Large intestine (tissue), 3 donors: ENCODE data around the gene OR52E2. TPM values are rescaled to one million over a fixed set of nuclear protein-coding genes. Genes with fewer than 3 reads are reported as not detected.

Source experiments
- DNase-seq, 2 donors: peaks; one replicate each; pipeline versions ENCODE4 v3.0.0 to v3.0.0-alpha.2; 2013
- H3K27ac ChIP-seq: one replicate; pipeline ENCODE4 v1.5.1; 2013; ENCODE audit warnings: low read length
- H3K27me3 ChIP-seq: 2 replicates; pipeline ENCODE4 v1.6.1; 2013; ENCODE audit warnings: low read length; ENCODE audit not compliant: control insufficient read depth, insufficient read depth
- H3K36me3 ChIP-seq: 2 replicates; pipeline ENCODE4 v1.6.1; 2013; ENCODE audit warnings: low read length; ENCODE audit not compliant: control insufficient read depth, insufficient read depth
- H3K4me1 ChIP-seq: one replicate; pipeline ENCODE4 v1.6.1; 2013; ENCODE audit warnings: low read length; ENCODE audit not compliant: control insufficient read depth, insufficient read depth
- H3K4me3 ChIP-seq: one replicate; pipeline ENCODE4 v1.5.1; 2013; ENCODE audit warnings: low read length
- H3K9me3 ChIP-seq: one replicate; pipeline ENCODE4 v1.6.1; 2013; ENCODE audit warnings: mild to moderate bottlenecking, low read depth, low read length, moderate library complexity; ENCODE audit not compliant: control insufficient read depth
- whole genome bisulfite sequencing: methylation state at CpG from one replicate; pipeline ENCODE4 v1.1.5; 2013; ENCODE audit warnings: low lambda C conversion rate; ENCODE audit not compliant: insufficient coverage; 5-methylcytosine and 5-hydroxymethylcytosine counted together
- polyA plus RNA-seq: library from polyadenylated mRNA; unstranded; fragments of 120-200 nt; gene quantifications from one replicate; pipeline ENCODE4 v1.2.1, GENCODE V29; 2013

The OR52E2 gene
- polyA plus RNA-seq, 1 donor, result not detected

GRCh38 chr11:5021996-5022395 lies 37.4 kb downstream of the OR52E2 start:
- H3K9me3 ChIP-seq, result peaks cover 9% of the 10 kb centered on the region
- no peak overlapping the region for H3K4me3 ChIP-seq
- DNase-seq, result no peak
- H3K36me3 ChIP-seq, result no peaks in the 10 kb centered on the region
- WGBS, result no CpG with 5 or more reads among the region's 2 CpGs
- no peaks in the 10 kb centered on the region for H3K4me1 ChIP-seq
- no peak overlapping the region for H3K27ac ChIP-seq
- no peaks in the 10 kb centered on the region for H3K27me3 ChIP-seq

- Histone ChIP-seq H3K27me3 (no peaks in the 10 kb centered on the region), H3K4me1 (no peaks in the 10 kb centered on the region), H3K27ac (no peak overlapping the region), H3K4me3 (no peak overlapping the region), H3K36me3 (no peaks in the 10 kb centered on the region), H3K9me3 (no peaks in the 10 kb centered on the region)
- DNase-seq, result no peak
- no CpG with 5 or more reads among the region's 1 CpG for WGBS
Observed at GRCh38 chr11:5013012-5013411, 46.4 kb downstream of the OR52E2 start.

GRCh38 chr11:5011254-5011653 lies 48.2 kb downstream of the OR52E2 start:
- no peaks in the 10 kb centered on the region for H3K4me1 ChIP-seq
- H3K9me3 ChIP-seq, result no peaks in the 10 kb centered on the region
- H3K27me3 ChIP-seq, result no peaks in the 10 kb centered on the region
- H3K4me3 ChIP-seq, result no peak overlapping the region
- no peak overlapping the region for H3K27ac ChIP-seq
- 73% methylated on average over 4 of the region's 8 CpGs for WGBS
- no peak for DNase-seq
- H3K36me3 ChIP-seq, result no peaks in the 10 kb centered on the region

Other genes starting within 250 kb of the OR52E2 start
- not detected for gene OR51F2, start 238.3 kb downstream of the OR52E2 start, polyA plus RNA-seq
- not detected for gene OR51S1, start 210.4 kb downstream of the OR52E2 start, polyA plus RNA-seq
- gene OR51T1, start 177.7 kb downstream of the OR52E2 start, polyA plus RNA-seq, result not detected
- not detected for gene OR51A7, start 155.8 kb downstream of the OR52E2 start, polyA plus RNA-seq
- gene OR51G2, start 140.3 kb downstream of the OR52E2 start, polyA plus RNA-seq, result not detected
- gene OR51G1, start 135.3 kb downstream of the OR52E2 start, polyA plus RNA-seq, result not detected
- not detected for gene OR51A4, start 112.0 kb downstream of the OR52E2 start, polyA plus RNA-seq
- not detected for gene OR51A2, start 103.9 kb downstream of the OR52E2 start, polyA plus RNA-seq
- not detected for gene OR51L1, start 64.8 kb downstream of the OR52E2 start, polyA plus RNA-seq
- not detected for gene OR52J3, start 13.1 kb downstream of the OR52E2 start, polyA plus RNA-seq
- gene OR52E1, start 9.9 kb upstream of the OR52E2 start, polyA plus RNA-seq, result not detected
- not detected for gene OR52A5, start 78.7 kb upstream of the OR52E2 start, polyA plus RNA-seq
- gene OR52A1, start 95.1 kb upstream of the OR52E2 start, polyA plus RNA-seq, result not detected
- gene OR51V1, start 141.1 kb upstream of the OR52E2 start, polyA plus RNA-seq, result not detected
- 175 TPM for gene HBB, start 167.4 kb upstream of the OR52E2 start, polyA plus RNA-seq
- 0.09 TPM for gene HBD, start 174.9 kb upstream of the OR52E2 start, polyA plus RNA-seq
- 9.7 TPM for gene HBG1, start 190.2 kb upstream of the OR52E2 start, polyA plus RNA-seq
- gene HBG2, start 195.2 kb upstream of the OR52E2 start, polyA plus RNA-seq, result 2,367 TPM
- gene HBE1, start 210.3 kb upstream of the OR52E2 start, polyA plus RNA-seq, result 5.6 TPM
- 0.07 TPM for gene OR51B4, start 242.3 kb upstream of the OR52E2 start, polyA plus RNA-seq